HepG2 (cell line): ENCODE measurements around the gene NAMPT. TPM values are rescaled to one million over a fixed set of nuclear protein-coding genes. Genes with fewer than 3 reads are reported as not detected.

Experiments
- BORCS8-MEF2B ChIP-seq: sonication (generic); formaldehyde crosslinking; IDR thresholded peaks from 2 replicates; pipeline ENCODE4 v1.8.0; 2022; ENCODE audit warnings: mild to moderate bottlenecking, missing genetic modification reagents
- ELF3 ChIP-seq: IDR thresholded peaks from 2 replicates; pipeline ENCODE4 v1.6.1; 2016; ENCODE audit warnings: missing genetic modification reagents, missing compliant biosample characterization
- GFI1 ChIP-seq: sonication (generic); formaldehyde crosslinking; IDR thresholded peaks from 2 replicates; pipeline ENCODE4 v1.5.0; 2020; ENCODE audit warnings: missing genetic modification reagents, mild to moderate bottlenecking, borderline replicate concordance
- ZFP90 ChIP-seq: sonication (generic); formaldehyde crosslinking; IDR thresholded peaks from 2 replicates; pipeline ENCODE4 v1.8.0; 2022; ENCODE audit warnings: missing genetic modification reagents, mild to moderate bottlenecking, inconsistent platforms, borderline replicate concordance
- ZNF20 ChIP-seq: sonication (generic); formaldehyde crosslinking; IDR thresholded peaks from 2 replicates; pipeline ENCODE4 v1.4.0; 2020; ENCODE audit warnings: mild to moderate bottlenecking, moderate library complexity, missing genetic modification reagents
- ZNF446 ChIP-seq: sonication (generic); formaldehyde crosslinking; IDR thresholded peaks from 2 replicates; pipeline ENCODE4 v1.5.0; 2020; ENCODE audit warnings: mild to moderate bottlenecking, missing genetic modification reagents
- polyA plus RNA-seq, 8 experiments: library from polyadenylated mRNA; depleted of rRNA in 3 of 8; stranded (reverse) in 7 of 8; unstranded in 1 of 8; fragments of >200 nt; fragmentation: Illumina TruSeq in 4 of 8; extraction: Trizol in 4 of 8; gene quantifications; 2 replicates each; pipeline versions ENCODE4 v1.2.1 to v1.2.3, GENCODE V29; 2011 to 2016; ENCODE audit warnings: low read depth in 4 of 8, missing spikeins in 1 of 8, mixed read lengths in 1 of 8; ENCODE audit not compliant: insufficient read depth in 1 of 8
- total RNA-seq, 5 experiments: library from RNA; depleted of rRNA; stranded (reverse); fragments of >200 nt; fragmentation: Illumina TruSeq; extraction: Trizol; gene quantifications; 2 replicates each; pipeline ENCODE4 v1.2.3, GENCODE V29; 2016; ENCODE audit warnings: low read depth in 1 of 5
- TF ChIP-seq, protein P1 (sequence below): sonication (generic); formaldehyde crosslinking; IDR thresholded peaks from 2 replicates; pipeline ENCODE4 v1.4.0; 2020; ENCODE audit warnings: missing genetic modification reagents, low read depth, mild to moderate bottlenecking, borderline replicate concordance
- TF ChIP-seq, protein P2 (sequence below): sonication (generic); formaldehyde crosslinking; IDR thresholded peaks from 2 replicates; pipeline ENCODE4 v1.4.0; 2020; ENCODE audit warnings: missing genetic modification reagents, borderline replicate concordance
- TF ChIP-seq, protein P3 (sequence below): sonication (generic); formaldehyde crosslinking; IDR thresholded peaks from 2 replicates; pipeline ENCODE4 v1.5.0; 2020; ENCODE audit warnings: mild to moderate bottlenecking, missing genetic modification reagents

NAMPT gene
- total and polyA plus RNA-seq, 2 of the 13 experiments (the other 11 are each of a cell fraction or from before 2014, with no cell fraction given): 15.8 to 67.7 TPM

DNA sequence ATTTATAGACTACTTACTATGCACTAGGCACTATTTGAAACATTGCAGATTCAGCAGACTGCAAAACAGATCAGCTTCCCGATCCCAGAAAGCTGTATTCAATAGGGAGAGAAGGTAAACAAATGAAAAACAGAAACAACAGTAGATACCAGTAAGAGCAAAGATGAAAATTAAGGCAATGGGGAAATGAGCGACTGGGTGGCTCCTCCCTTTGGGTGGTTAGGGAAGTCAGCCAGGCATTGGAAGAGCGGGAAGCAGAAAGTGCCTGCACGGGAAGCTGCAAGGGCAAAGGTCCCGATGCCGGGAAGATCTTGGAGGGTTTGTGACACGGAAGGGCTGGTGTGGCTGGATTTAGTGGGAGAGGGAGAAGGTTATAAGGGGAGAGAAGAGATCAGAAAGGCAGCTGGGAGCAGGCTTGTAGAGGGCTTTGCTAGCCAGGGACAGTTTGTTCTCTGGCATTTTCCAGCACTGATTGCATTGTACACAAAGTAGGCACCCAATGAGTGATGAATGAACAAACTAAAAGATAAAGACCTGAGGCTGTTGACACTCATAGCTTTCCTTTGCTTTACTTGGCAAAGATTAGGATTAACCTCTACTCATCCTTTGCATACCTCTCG, 67.8 kb downstream of the NAMPT start (continued):
- TF ChIP-seq ZFP90 (CRISPR knock-in tag) (no peak), ZNF446 (CRISPR knock-in tag) (no peak), ELF3 (no peak), GFI1 (CRISPR knock-in tag) (no peak), BORCS8-MEF2B (CRISPR knock-in tag) (no peak), ZNF20 (no peak)
- TF ChIP-seq, protein P1, sequence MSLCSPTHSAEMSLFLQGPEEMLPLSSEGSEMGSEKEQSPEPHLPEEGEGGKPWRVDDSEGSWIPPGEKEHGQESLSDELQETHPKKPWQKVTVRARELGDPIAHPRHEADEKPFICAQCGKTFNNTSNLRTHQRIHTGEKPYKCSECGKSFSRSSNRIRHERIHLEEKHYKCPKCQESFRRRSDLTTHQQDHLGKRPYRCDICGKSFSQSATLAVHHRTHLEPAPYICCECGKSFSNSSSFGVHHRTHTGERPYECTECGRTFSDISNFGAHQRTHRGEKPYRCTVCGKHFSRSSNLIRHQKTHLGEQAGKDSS (CRISPR knock-in tag): no peak
- TF ChIP-seq, protein P2, sequence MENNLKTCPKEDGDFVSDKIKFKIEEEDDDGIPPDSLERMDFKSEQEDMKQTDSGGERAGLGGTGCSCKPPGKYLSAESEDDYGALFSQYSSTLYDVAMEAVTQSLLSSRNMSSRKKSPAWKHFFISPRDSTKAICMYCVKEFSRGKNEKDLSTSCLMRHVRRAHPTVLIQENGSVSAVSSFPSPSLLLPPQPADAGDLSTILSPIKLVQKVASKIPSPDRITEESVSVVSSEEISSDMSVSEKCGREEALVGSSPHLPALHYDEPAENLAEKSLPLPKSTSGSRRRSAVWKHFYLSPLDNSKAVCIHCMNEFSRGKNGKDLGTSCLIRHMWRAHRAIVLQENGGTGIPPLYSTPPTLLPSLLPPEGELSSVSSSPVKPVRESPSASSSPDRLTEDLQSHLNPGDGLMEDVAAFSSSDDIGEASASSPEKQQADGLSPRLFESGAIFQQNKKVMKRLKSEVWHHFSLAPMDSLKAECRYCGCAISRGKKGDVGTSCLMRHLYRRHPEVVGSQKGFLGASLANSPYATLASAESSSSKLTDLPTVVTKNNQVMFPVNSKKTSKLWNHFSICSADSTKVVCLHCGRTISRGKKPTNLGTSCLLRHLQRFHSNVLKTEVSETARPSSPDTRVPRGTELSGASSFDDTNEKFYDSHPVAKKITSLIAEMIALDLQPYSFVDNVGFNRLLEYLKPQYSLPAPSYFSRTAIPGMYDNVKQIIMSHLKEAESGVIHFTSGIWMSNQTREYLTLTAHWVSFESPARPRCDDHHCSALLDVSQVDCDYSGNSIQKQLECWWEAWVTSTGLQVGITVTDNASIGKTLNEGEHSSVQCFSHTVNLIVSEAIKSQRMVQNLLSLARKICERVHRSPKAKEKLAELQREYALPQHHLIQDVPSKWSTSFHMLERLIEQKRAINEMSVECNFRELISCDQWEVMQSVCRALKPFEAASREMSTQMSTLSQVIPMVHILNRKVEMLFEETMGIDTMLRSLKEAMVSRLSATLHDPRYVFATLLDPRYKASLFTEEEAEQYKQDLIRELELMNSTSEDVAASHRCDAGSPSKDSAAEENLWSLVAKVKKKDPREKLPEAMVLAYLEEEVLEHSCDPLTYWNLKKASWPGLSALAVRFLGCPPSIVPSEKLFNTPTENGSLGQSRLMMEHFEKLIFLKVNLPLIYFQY (CRISPR knock-in tag): no peak
- TF ChIP-seq, protein P3, sequence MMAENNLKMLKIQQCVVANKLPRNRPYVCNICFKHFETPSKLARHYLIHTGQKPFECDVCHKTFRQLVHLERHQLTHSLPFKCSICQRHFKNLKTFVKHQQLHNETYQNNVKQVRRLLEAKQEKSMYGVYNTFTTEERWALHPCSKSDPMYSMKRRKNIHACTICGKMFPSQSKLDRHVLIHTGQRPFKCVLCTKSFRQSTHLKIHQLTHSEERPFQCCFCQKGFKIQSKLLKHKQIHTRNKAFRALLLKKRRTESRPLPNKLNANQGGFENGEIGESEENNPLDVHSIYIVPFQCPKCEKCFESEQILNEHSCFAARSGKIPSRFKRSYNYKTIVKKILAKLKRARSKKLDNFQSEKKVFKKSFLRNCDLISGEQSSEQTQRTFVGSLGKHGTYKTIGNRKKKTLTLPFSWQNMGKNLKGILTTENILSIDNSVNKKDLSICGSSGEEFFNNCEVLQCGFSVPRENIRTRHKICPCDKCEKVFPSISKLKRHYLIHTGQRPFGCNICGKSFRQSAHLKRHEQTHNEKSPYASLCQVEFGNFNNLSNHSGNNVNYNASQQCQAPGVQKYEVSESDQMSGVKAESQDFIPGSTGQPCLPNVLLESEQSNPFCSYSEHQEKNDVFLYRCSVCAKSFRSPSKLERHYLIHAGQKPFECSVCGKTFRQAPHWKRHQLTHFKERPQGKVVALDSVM (CRISPR knock-in tag): no peak
